Activated naive CD8-positive, alpha-beta T cell treated with anti-CD3 and anti-CD28 coated beads for 36 hours (primary cell): ENCODE measurements around the gene KCNIP4. TPM values are rescaled to one million over a fixed set of nuclear protein-coding genes. Genes with fewer than 3 reads are reported as not detected.

Experiments used
- DNase-seq: peaks from one replicate; pipeline ENCODE4 v3.0.0; 2021
- H3K27ac Mint-ChIP-seq: one replicate; pipeline ENCODE4 v1.8.0; 2022; ENCODE audit warnings: mild to moderate bottlenecking, moderate library complexity, mixed read lengths
- H3K27me3 Mint-ChIP-seq: one replicate; pipeline ENCODE4 v1.8.0; 2022; ENCODE audit warnings: mild to moderate bottlenecking, mixed read lengths
- H3K36me3 Mint-ChIP-seq: one replicate; pipeline ENCODE4 v1.8.0; 2021; ENCODE audit warnings: mild to moderate bottlenecking, mixed read lengths
- H3K4me1 Mint-ChIP-seq: one replicate; pipeline ENCODE4 v1.8.0; 2021; ENCODE audit warnings: mixed read lengths
- H3K4me3 Mint-ChIP-seq: one replicate; pipeline ENCODE4 v1.8.0; 2022; ENCODE audit warnings: mild to moderate bottlenecking, moderate library complexity, mixed read lengths
- H3K9me3 Mint-ChIP-seq: one replicate; pipeline ENCODE4 v1.8.0; 2022; ENCODE audit warnings: mixed read lengths
- total RNA-seq, 2 experiments: library from RNA; stranded (reverse); gene quantifications; one replicate each; pipeline ENCODE4 v1.2.3, GENCODE V29; 2021

Gene KCNIP4
- total RNA-seq, 2 experiments from 2014 or later, result not detected

- no peak for DNase-seq
- H3K36me3 Mint-ChIP-seq, result no peaks in the 10 kb centered on the region
- no peaks in the 10 kb centered on the region for H3K9me3 Mint-ChIP-seq
- H3K27ac Mint-ChIP-seq, result no peak overlapping the region
- H3K4me3 Mint-ChIP-seq, result no peak overlapping the region
- H3K27me3 Mint-ChIP-seq, result no peaks in the 10 kb centered on the region
- H3K4me1 Mint-ChIP-seq, result no peaks in the 10 kb centered on the region
Observed at GRCh38 chr4:21728304-21728703, 220.3 kb downstream of the KCNIP4 start.

GRCh38 chr4:21726255-21726815, 222.2 kb downstream of the KCNIP4 start:
- Mint-ChIP-seq H3K9me3 (no peaks in the 10 kb centered on the region), H3K4me3 (no peak overlapping the region), H3K36me3 (no peaks in the 10 kb centered on the region), H3K27me3 (no peaks in the 10 kb centered on the region), H3K4me1 (no peaks in the 10 kb centered on the region), H3K27ac (no peak overlapping the region)
- DNase-seq, result no peak

- Mint-ChIP-seq H3K4me1 (no peaks in the 10 kb centered on the region), H3K27me3 (no peaks in the 10 kb centered on the region), H3K9me3 (no peaks in the 10 kb centered on the region), H3K4me3 (no peak overlapping the region), H3K27ac (no peak overlapping the region), H3K36me3 (no peaks in the 10 kb centered on the region)
- no peak for DNase-seq
Observed at GRCh38 chr4:21722157-21722839, 226.3 kb downstream of the KCNIP4 start.

- no peaks in the 10 kb centered on the region for H3K36me3 Mint-ChIP-seq
Observed at GRCh38 chr4:21716531-21716930, 232.0 kb downstream of the KCNIP4 start.

GRCh38 chr4:21710179-21710835, 238.3 kb downstream of the KCNIP4 start:
- no peak overlapping the region for H3K4me3 Mint-ChIP-seq
- H3K4me1 Mint-ChIP-seq, result no peaks in the 10 kb centered on the region
- H3K36me3 Mint-ChIP-seq, result no peaks in the 10 kb centered on the region
- H3K9me3 Mint-ChIP-seq, result no peaks in the 10 kb centered on the region
- no peak for DNase-seq
- no peak overlapping the region for H3K27ac Mint-ChIP-seq
- H3K27me3 Mint-ChIP-seq, result peaks cover 2% of the 10 kb centered on the region

More at GRCh38 chr4:21716531-21716930, 232.0 kb downstream of the KCNIP4 start:
- H3K4me1 Mint-ChIP-seq, result no peaks in the 10 kb centered on the region
- H3K27me3 Mint-ChIP-seq, result no peaks in the 10 kb centered on the region
- DNase-seq, result no peak
- no peak overlapping the region for H3K4me3 Mint-ChIP-seq
- H3K9me3 Mint-ChIP-seq, result no peaks in the 10 kb centered on the region
- H3K27ac Mint-ChIP-seq, result no peak overlapping the region

- Mint-ChIP-seq H3K4me1 (no peaks in the 10 kb centered on the region), H3K27me3 (peaks cover 2% of the 10 kb centered on the region), H3K36me3 (no peaks in the 10 kb centered on the region), H3K4me3 (no peak overlapping the region), H3K27ac (no peak overlapping the region), H3K9me3 (no peaks in the 10 kb centered on the region)
- no peak for DNase-seq
Observed at GRCh38 chr4:21709761-21710160, 238.8 kb downstream of the KCNIP4 start.

GRCh38 chr4:21709031-21709430, 239.5 kb downstream of the KCNIP4 start:
- H3K9me3 Mint-ChIP-seq, result no peaks in the 10 kb centered on the region
- no peak overlapping the region for H3K27ac Mint-ChIP-seq
- H3K27me3 Mint-ChIP-seq, result peaks cover 2% of the 10 kb centered on the region

GRCh38 chr4:21699446-21699845, 249.1 kb downstream of the KCNIP4 start:
- Mint-ChIP-seq H3K4me1 (no peaks in the 10 kb centered on the region), H3K27me3 (peaks cover 5% of the 10 kb centered on the region), H3K27ac (no peak overlapping the region), H3K4me3 (no peak overlapping the region), H3K9me3 (no peaks in the 10 kb centered on the region), H3K36me3 (no peaks in the 10 kb centered on the region)
- DNase-seq, result no peak

More at GRCh38 chr4:21709031-21709430, 239.5 kb downstream of the KCNIP4 start:
- Mint-ChIP-seq H3K36me3 (no peaks in the 10 kb centered on the region), H3K4me1 (no peaks in the 10 kb centered on the region), H3K4me3 (no peak overlapping the region)
- no peak for DNase-seq

- no peak for DNase-seq
- Mint-ChIP-seq H3K36me3 (no peaks in the 10 kb centered on the region), H3K27ac (no peak overlapping the region), H3K9me3 (no peaks in the 10 kb centered on the region), H3K4me1 (no peaks in the 10 kb centered on the region), H3K27me3 (peaks cover 5% of the 10 kb centered on the region), H3K4me3 (no peak overlapping the region)
Observed at GRCh38 chr4:21697583-21697982, 251.0 kb downstream of the KCNIP4 start.

GRCh38 chr4:21695141-21695540, 253.4 kb downstream of the KCNIP4 start:
- H3K27me3 Mint-ChIP-seq, result peaks cover 5% of the 10 kb centered on the region

GRCh38 chr4:21692241-21692640, 256.3 kb downstream of the KCNIP4 start:
- Mint-ChIP-seq H3K4me1 (no peaks in the 10 kb centered on the region), H3K4me3 (no peak overlapping the region), H3K36me3 (no peaks in the 10 kb centered on the region), H3K27me3 (no peaks in the 10 kb centered on the region), H3K9me3 (no peaks in the 10 kb centered on the region), H3K27ac (no peak overlapping the region)
- no peak for DNase-seq

More at GRCh38 chr4:21695141-21695540, 253.4 kb downstream of the KCNIP4 start:
- Mint-ChIP-seq H3K36me3 (no peaks in the 10 kb centered on the region), H3K27ac (no peak overlapping the region), H3K9me3 (no peaks in the 10 kb centered on the region), H3K4me1 (no peaks in the 10 kb centered on the region), H3K4me3 (no peak overlapping the region)
- no peak for DNase-seq

- peaks cover 2% of the 10 kb centered on the region for H3K9me3 Mint-ChIP-seq
- H3K4me1 Mint-ChIP-seq, result no peaks in the 10 kb centered on the region
- H3K27ac Mint-ChIP-seq, result no peak overlapping the region
- H3K36me3 Mint-ChIP-seq, result no peaks in the 10 kb centered on the region
- H3K27me3 Mint-ChIP-seq, result no peaks in the 10 kb centered on the region
- H3K4me3 Mint-ChIP-seq, result no peak overlapping the region
- no peak for DNase-seq
Observed at GRCh38 chr4:21688596-21689265, 259.8 kb downstream of the KCNIP4 start.

GRCh38 chr4:21685911-21686310, 262.7 kb downstream of the KCNIP4 start:
- peaks cover 4% of the 10 kb centered on the region for H3K9me3 Mint-ChIP-seq
- no peaks in the 10 kb centered on the region for H3K27me3 Mint-ChIP-seq
- no peak for DNase-seq
- no peak overlapping the region for H3K27ac Mint-ChIP-seq
- no peaks in the 10 kb centered on the region for H3K4me1 Mint-ChIP-seq
- no peaks in the 10 kb centered on the region for H3K36me3 Mint-ChIP-seq
- no peak overlapping the region for H3K4me3 Mint-ChIP-seq

- no peaks in the 10 kb centered on the region for H3K27me3 Mint-ChIP-seq
- H3K4me3 Mint-ChIP-seq, result no peak overlapping the region
- H3K4me1 Mint-ChIP-seq, result no peaks in the 10 kb centered on the region
- no peak overlapping the region for H3K27ac Mint-ChIP-seq
- H3K9me3 Mint-ChIP-seq, result peaks cover 1% of the 10 kb centered on the region
- H3K36me3 Mint-ChIP-seq, result no peaks in the 10 kb centered on the region
- no peak for DNase-seq
Observed at GRCh38 chr4:21680326-21680898, 268.2 kb downstream of the KCNIP4 start.

GRCh38 chr4:21678711-21679110, 269.9 kb downstream of the KCNIP4 start:
- H3K9me3 Mint-ChIP-seq, result peaks cover 1% of the 10 kb centered on the region
- no peaks in the 10 kb centered on the region for H3K36me3 Mint-ChIP-seq
- no peaks in the 10 kb centered on the region for H3K4me1 Mint-ChIP-seq
- no peak overlapping the region for H3K4me3 Mint-ChIP-seq
- DNase-seq, result no peak
- H3K27me3 Mint-ChIP-seq, result no peaks in the 10 kb centered on the region
- H3K27ac Mint-ChIP-seq, result no peak overlapping the region
